ENCODE data around the gene GNG3. TPM values are rescaled to one million over a fixed set of nuclear protein-coding genes. Genes with fewer than 3 reads are reported as not detected.
A peak's percentile ranks its signal among the peaks of the same experiment; 100 is the strongest.

GNG3 gene
- total and polyA plus RNA-seq, 2 of the 8 experiments (the other 6 are each of a cell fraction or from before 2014, with no cell fraction given) = 4.9 to 12.1 TPM

- Histone ChIP-seq H3K27ac (ENCODE audit: low read depth, low read length) (peak overlapping the region; percentile 73), H3K14ac (ENCODE audit: insufficient read length) (peak overlapping the region; percentile 2)
- no peak for FAIRE-seq
- TF ChIP-seq USF2 (IDR thresholded peaks at IDR 0.05; ENCODE audit: low read length) (no peak), CTBP2 (IDR thresholded peaks at IDR 0.05; ENCODE audit: borderline replicate concordance, insufficient read depth, insufficient read length, low read length) (no peak), ATF3 (IDR thresholded peaks at IDR 0.05; ENCODE audit: insufficient read depth, low read depth, low read length) (no peak), CREB1 (IDR thresholded peaks at IDR 0.05) (no peak), HDAC6 (IDR thresholded peaks at IDR 0.05; ENCODE audit: low read depth, low read length) (no peak), MAX (IDR thresholded peaks at IDR 0.05) (no peak), RBBP5 (IDR thresholded peaks at IDR 0.05; ENCODE audit: borderline replicate concordance, low read depth, low read length) (no peak), POLR2AphosphoS5 (IDR thresholded peaks at IDR 0.05; ENCODE audit: low read depth, low read length) (peak; percentile 80; the same call in 1 of the 2 replicates), SIRT6 (IDR thresholded peaks at IDR 0.05; ENCODE audit: low read length) (no peak), BRCA1 (IDR thresholded peaks at IDR 0.05; ENCODE audit: low read depth, low read length) (no peak)
Observed at GRCh38 chr11:62665599-62666258, 41.7 kb upstream of the GNG3 start.

More at GRCh38 chr11:62665599-62666258, 41.7 kb upstream of the GNG3 start:
- Histone ChIP-seq H3K4me2 (ENCODE audit: insufficient read depth in 1 of 2, low read depth in 2 of 2, low read length in 2 of 2) (peak overlapping the region; percentile 77 to 86), H3K79me2 (ENCODE audit: control insufficient read depth in 1 of 2, insufficient read depth in 2 of 2, low read length in 2 of 2) (peaks cover 7 to 33% of the 10 kb centered on the region in 2 experiments; a peak in 3 of 4 replicates), H4K5ac (ENCODE audit: insufficient read length, low read depth, low read length) (peak overlapping the region; percentile 84), H4K20me1 (replicated peaks in 1 of 2; ENCODE audit: control insufficient read depth in 1 of 2, insufficient read depth in 2 of 2, low read length in 2 of 2) (peaks cover 3 to 6% of the 10 kb centered on the region in 2 experiments), H2BK15ac (ENCODE audit: low read length) (no peak overlapping the region), H4K8ac (ENCODE audit: extremely low read depth, insufficient read depth, low read length) (no peak overlapping the region; the same call in 1 of the 2 replicates), H3K9ac (replicated peaks in 1 of 4; ENCODE audit: extremely low read depth in 1 of 4, low read depth in 3 of 4, low read length in 3 of 4) (peak overlapping the region; percentile 75 to 92 (median 90)), H3K9me3 (ENCODE audit: insufficient read depth in 2 of 2, low read depth in 1 of 2, low read length in 1 of 2) (no peaks in the 10 kb centered on the region), H3K27me3 (replicated peaks in 1 of 4; ENCODE audit: control insufficient read depth in 3 of 4, extremely low read depth in 1 of 4, insufficient read depth in 3 of 4, low read length in 3 of 4) (no peaks in the 10 kb centered on the region), H2BK5ac (ENCODE audit: low read depth, low read length) (peak overlapping the region; percentile 80), H3K23ac (ENCODE audit: insufficient read length) (no peak overlapping the region), H3K79me1 (ENCODE audit: low read depth, low read length) (peaks cover 5% of the 10 kb centered on the region), H3K56ac (replicated peaks; ENCODE audit: insufficient read length, low read depth, low read length) (peak overlapping the region; percentile 93), H4K91ac (replicated peaks; ENCODE audit: insufficient read length, low read length) (peak overlapping the region; percentile 83), H3K4me3 (ENCODE audit: extremely low read depth in 1 of 4, insufficient read depth in 2 of 4, low read depth in 3 of 4, low read length in 4 of 4) (peak overlapping the region; percentile 83 to 98 (median 95)), H2AFZ (ENCODE audit: low read length) (no peak overlapping the region), H3K36me3 (ENCODE audit: control insufficient read depth in 2 of 4, insufficient read depth in 4 of 4, low read length in 3 of 4) (peaks cover 11 to 37% (median 20%) of the 10 kb centered on the region in 4 experiments), H2BK120ac (replicated peaks; ENCODE audit: low read depth, low read length) (no peak overlapping the region), H2AK5ac (ENCODE audit: low read depth, low read length) (peak overlapping the region; percentile 0; the same call in 1 of the 2 replicates), H3K4ac (replicated peaks; ENCODE audit: insufficient read length, low read depth, low read length) (peak overlapping the region; percentile 7), H3K23me2 (ENCODE audit: low read depth, low read length) (peaks cover 12% of the 10 kb centered on the region), H3K18ac (ENCODE audit: extremely low read depth, low read length) (peak overlapping the region; percentile 72), H2BK12ac (ENCODE audit: low read depth, low read length) (no peak overlapping the region), H2BK20ac (ENCODE audit: low read length) (no peak overlapping the region), H3K4me1 (replicated peaks in 1 of 4; ENCODE audit: control insufficient read depth in 3 of 4, insufficient read depth in 4 of 4, low read length in 3 of 4) (peaks cover 4 to 11% (median 8%) of the 10 kb centered on the region in 4 experiments)
- WGBS, 2 experiments (ENCODE audit: extremely low coverage in 1 of 2, insufficient coverage in 1 of 2, insufficient read length in 1 of 2, insufficient replicate concordance in 2 of 2, low coverage in 1 of 2, low lambda C conversion rate in 2 of 2, missing lambda C conversion rate in 1 of 2) = 7% methylated on average over 37 of the region's 39 CpGs; no CpG with 5 or more reads in 1 of the 2 experiments
- no peak for DNase-seq (ENCODE audit: low read depth in 1 of 2, low spot score in 2 of 2)
- POLR2A ChIA-PET (ENCODE audit: partially characterized antibody) = interaction anchor here (0.6 to 61.4 kb wide), 60 partner anchors 5 to 859 kb away, joined by 3 to 2041 read pairs (median 6); partner anchors contain the start of genes B3GAT3, BSCL2, C11orf98 and CSKMT
- CTCF ChIA-PET (ENCODE audit: partially characterized antibody) = interaction anchor here (0.7 to 1.9 kb wide), 16 partner anchors 10 to 1526 kb away, joined by 3 to 8 read pairs (median 3); partner anchors contain the start of genes BSCL2, GNG3, INTS5 and TUT1
